ENCODE measurements around the gene ODAD3.
"Not testable (repeated sequence)": the region's sequence is repeated elsewhere in the genome, so short reads cannot be mapped to it uniquely, and the experiment has no call there.

The ODAD3 gene

DNA sequence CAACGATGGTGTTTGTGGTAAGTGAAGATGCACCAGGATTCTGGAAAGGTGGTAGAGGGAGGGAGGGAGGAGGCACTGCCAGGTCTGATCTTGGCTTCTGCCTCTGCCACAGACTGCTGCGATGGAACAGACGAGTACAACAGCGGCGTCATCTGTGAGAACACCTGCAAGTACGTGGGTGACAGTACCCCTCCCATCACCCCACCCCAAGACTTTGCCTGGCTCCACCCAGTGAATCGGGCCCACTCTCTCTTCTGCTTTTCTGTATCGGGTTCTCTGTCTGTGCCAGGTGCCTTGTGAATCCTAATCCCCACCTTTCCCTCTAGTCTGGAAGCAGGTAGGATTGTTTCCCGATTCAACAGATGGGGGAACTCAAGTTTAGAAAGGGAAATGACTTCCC lies 3.0 kb upstream of the ODAD3 start:
- no peak for DNase-seq (ENCODE audit: low read depth, low spot score)

DNA sequence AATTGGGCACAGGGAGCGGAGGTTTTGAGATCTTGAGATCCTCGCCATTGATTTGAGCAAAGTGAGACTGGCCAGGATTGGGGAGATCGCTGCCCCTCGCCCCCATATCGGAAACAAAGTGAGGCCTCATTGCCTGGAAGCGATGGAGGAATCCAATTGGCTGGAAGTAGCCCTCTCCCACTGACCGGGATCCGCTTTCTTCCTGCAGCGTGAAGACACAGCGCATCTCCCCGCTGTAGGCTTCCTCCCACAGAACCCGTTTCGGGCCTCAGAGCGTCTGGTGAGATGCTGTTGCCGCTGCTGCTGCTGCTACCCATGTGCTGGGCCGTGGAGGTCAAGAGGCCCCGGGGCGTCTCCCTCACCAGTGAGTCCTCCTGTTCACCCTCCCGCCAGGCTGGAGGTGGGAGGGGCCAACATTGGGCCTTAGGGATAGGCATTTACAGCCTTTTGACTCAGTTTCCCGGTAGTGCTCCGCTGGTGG lies 952 bp upstream of the ODAD3 start:
- no peak for DNase-seq (ENCODE audit: low read depth, low spot score)

DNA sequence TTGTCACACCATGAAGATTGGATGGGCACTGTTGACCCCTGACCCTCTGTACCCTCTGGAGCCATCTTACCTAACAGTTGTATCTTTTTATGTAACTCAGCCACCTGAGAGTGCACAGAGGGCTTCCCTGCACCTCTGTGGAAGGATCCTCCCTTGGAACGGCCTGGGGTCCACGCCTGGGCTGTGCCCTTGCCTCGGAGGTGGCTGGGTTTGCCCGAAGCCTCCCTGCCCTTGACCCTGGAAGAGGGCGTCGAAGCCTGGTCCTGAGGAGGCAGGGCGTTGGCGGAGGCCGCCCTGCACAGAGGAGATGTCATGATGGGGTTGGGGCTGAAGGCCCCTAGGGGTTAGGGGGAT lies 241 bp downstream of the ODAD3 start:
- DNase-seq (ENCODE audit: low read depth, low spot score) = no peak

DNA sequence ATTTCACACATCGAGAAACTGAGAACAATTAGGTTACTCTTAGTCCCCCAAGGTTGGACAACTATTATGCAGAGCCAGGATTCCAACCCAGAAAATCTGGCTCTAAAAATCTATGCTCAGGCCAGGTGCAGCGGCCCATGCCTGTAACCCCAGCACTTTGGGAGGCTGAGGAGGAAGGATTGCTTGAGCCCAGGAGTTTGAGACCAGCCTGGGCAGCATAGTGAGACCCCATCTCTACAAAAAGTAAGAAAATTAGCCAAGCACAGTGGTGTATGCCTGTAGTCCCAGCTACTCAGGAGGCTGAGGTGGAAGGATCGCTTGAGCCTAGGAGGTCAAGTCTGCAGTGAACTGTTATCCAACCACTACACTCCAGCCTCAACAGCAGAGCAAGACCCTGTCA lies 1.4 kb downstream of the ODAD3 start:
- not testable (repeated sequence) for DNase-seq (ENCODE audit: low read depth, low spot score)

DNA sequence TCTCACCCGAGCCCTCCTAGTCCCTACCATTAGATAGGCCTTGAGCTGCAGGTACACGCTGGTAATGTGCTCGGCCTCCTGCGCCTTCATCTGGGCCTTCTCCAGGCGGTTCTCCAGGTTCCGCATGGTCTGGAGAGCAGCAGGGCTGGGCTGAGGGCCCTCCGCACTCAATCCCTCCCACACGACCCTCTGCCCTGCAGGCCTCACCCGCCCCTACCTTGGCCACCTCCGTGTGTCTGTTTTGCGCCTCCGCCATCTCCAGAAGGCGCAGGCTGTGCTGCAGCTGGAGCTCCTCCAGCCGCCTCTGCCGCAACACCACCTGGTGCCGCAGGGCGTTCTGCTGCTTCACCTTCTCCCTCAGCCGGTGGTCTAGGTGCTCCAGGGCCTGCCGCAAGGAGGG lies 8.3 kb downstream of the ODAD3 start:
- DNase-seq (ENCODE audit: low read depth, low spot score) = no peak

DNA sequence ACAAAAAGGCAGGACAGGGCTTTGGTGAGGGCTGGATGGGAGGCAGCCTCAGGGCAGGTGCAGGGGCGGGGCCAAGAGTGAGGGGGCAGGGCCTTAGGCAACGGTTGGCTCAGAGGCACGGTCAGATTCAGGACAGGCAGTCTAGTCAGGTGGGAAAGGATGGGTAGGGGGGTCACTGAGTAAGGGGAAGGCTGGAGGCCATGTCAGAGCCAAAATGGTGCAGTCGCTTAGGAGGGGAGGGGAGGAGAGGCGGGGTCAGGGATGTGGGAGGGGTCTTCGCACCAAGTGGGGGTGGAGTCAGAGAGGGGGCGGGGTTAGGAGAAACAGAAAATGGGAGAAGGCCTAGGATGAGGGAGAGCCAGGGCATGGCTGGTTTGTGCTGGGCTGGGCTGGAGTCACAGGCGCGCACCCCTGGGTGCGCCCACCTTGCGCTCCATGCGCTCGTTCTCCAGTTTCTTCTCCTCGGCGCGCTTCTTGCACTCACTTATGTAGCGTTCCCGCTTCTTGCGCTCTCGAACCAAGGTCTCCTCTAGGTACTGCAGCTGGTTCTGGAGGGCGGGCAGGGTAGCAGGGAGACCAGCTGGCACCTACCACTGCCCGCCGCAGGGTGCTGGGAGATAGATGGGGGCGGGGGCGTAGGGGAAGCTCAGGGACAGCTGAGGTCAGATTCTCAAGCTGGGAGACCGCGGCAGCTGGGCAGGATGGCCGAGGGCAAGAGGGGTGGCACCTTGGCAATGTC lies 9.0 kb downstream of the ODAD3 start:
- DNase-seq (ENCODE audit: low read depth, low spot score) = no peak

DNA sequence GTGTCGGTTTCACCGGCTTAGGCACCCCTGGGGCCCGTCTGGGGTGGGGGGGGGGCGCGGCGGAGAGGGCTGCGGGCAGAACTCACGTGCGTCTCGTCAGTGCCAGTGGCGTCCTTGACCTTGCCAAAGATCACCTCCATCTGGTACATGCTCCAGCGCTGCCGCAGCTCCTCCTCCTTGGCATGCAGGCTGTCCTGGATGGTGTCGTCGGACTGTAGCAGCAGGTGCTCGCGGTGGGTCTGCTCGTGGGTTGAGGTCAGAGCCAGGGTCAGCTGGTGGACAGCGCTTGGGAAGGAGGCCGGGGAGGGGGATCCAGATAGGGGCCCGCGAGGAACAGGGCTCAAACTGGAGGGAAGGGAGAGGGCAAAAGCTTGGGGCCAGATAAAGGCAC lies 11.1 kb downstream of the ODAD3 start:
- DNase-seq (ENCODE audit: low read depth, low spot score) = no peak

DNA sequence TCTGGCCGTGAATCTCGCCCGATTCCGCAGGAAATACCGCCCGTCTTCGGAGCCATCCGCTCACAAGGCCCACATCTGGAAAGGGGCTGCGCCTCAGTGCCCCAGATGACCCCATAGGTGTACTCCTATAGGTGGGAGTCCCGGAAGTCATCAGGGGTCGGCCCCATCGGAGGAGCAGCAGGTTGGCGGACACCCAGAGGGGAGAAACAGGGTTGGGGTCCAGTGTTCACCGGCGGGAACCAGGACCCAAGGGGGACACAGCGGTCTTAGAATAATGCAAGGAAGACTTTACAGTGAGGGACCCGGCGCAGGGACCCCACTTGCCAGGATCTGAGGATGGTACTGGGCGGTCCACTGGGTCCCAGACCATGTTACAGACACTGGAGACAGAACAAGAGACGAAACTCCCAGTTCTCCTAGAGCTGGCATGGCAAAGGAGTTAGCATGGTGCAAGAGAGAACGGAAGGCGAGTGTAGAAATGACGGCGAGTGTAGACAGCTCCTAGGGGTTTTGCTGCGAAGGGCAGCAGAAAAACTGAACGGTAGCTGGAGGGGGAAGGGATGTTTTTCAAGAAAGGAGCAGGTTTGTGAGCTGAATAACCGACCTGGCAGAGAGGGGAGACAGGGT lies 11.6 kb downstream of the ODAD3 start:
- DNase-seq (ENCODE audit: low read depth, low spot score) = no peak

DNA sequence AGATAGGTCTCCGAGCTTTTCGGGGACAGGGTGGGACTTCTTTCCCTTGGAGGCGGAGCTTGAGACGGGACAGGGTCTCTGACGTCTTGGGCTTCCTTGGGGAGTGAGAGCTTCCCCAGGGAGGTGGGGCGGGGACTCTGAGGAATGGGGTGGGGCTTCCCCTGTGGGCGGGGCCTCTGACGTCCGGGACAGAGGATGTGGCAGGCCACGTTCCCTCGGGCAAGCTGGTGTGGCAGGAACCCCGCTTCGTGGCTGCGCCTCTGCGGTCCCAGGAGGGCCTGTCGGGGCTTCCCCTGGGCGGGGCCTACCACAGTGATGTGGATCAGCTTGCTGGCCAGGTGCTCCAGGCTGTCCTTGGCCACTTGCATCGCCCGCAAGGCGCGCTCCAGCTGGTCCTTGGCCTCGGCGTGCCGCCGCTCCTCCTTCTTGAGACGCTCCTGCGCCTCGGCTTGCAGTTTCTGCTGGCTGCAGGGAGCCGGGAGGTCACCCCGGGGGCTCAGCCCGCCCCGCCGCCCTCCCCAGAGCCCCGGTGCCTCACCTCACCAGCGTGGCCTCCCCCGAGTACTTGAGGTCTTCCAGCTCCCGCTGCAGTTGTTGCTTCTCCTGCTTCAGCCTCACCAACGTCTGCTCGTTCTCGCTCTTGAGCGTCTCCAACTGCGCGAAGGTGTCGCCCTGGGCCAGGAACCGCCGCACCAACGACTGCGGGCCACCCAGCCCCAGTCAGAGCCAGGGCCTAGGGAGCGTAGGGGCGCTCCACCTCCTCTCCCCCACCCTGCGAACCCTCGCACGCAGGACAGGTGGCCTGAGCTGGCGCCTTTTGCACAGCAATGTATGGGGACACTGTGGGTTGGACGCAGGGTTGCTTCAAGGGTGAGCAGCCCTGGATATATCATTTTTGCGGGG lies 12.5 kb downstream of the ODAD3 start:
- DNase-seq (ENCODE audit: low read depth, low spot score) = peak; percentile 20

DNA sequence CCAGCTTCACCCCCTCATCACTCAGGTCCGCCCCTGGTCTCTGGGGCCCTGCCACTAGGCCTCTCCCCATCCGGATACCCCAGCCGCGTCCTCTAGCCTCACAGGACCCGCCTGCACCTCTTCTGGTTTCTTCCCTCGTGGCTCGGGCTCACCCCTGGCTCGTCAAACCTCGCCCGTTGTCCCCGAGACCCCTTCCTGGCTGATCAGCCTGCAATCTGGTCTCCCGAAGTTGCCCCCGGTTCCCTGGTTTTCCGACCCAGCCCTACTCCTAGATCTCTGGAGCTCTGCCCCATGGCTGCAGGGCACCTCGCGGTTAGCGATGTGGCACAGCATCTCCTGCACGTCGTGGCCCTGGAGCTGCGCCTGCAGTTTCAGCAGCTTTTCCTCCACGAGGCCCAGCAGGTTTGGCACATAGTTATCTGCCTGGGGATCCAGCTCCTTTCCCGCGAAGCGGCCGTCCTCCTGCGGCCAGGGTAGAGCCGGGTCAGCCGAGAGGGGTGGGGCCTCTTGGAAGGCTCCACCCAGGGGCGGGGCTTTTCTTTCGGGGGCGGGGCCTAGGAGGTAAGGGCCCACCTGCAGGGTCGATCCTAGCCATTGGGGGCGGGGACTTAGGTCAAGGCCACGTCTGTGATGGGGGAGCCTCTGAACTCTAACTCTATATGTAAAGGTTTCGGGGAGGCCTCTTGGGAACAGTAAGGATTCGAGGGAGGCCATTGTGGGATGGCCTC lies 13.4 kb downstream of the ODAD3 start:
- no peak for DNase-seq (ENCODE audit: low read depth, low spot score)

DNA sequence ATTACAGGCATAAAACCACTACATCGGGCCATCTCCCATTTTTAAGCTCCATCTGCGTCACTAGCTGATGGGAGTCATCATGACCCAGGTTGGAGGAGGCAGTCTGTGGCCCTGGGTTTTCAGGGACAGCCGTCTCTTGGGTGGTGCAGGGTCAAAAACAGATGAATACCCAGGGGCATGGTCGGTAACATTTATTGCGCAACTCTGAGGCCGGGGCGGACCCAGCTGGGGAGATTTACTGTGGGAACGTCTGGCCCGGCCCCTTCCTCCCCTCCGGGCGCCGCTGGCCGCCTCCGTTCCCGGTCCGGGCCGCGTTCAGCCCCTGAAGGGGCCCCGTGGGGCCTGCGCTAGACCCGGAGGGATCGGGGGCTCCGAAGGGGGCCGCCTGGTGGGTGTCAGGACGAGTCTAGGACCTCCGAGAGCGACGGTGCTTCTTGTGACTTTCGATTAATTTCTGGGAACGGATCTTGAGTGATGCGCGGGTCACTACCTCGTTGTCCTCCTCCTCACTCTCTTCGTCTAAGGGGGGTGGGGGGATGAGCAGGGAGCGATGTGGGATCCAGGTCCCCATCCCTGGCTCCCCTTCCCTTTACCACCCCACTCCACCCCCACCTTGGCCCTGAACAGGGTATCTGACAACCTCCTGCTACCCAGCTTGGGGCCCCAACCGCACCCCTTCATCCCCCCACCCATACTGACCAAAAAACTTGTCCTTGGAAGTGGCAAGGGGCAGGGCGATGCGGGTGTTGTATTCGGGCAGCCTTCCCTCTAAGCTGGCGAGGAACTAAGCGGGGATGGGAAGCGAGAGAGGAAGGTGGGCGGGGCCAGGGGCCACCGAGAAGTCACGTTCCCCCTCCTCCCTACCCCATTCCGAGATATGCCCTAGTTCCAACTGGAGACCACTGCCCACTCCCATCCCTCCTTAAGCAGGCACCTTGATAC lies 14.2 kb downstream of the ODAD3 start:
- DNase-seq (ENCODE audit: low read depth, low spot score) = no peak

DNA sequence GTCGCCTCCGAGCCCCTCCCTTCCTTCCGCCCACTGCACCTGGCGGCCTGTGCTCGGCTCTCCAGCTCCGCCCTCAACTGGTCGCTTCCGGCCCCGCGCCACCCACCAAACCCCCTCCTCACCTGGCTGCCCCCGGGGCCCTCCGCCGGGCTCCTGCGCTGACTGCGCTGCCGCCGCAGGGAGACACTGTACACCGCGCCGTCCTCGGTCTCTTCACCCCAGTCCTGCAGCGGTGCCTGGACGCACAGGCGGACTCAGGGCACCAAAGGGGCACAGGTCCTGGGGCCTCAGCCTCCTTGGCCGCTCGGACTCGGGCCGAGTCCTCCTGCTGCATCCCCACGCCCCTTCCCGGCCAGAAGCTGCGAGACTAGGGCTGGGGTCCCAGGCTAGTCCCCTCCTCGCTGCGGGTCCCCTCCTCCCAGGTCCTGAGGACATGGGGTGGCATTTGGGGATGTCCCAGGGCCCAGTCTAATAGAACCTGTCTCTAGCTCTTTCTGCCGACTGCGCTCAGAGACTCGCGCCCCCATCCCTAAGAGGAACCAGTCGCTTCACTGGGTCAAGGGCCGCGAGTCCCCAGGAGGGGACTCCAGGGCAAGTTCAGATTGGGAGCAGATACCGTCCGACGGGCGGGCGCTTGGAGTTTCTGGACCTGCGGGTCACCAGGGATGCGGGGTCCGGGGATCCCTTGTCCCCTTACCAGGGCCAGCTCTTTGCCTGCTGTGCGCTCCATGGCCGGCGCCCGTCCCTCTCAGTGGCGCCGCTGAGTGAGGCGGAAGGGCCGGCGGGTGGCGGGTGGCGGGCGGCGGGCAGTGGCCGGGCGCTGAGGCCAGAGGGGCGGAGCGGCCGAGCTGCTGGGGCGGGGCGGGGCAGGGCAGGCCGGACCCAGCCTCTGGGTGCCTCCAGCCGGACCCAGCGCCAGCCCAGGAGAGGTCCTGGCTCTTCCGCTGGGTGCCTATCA lies 16.1 kb downstream of the ODAD3 start, which contains the start of gene RGL3:
Gene RGL3, minus strand, starts transcription at position 766 of the 958 bp plus-strand sequence. Its CDS starts 36 bp downstream, at position 730.
- DNase-seq (ENCODE audit: low read depth, low spot score) = no peak

DNA sequence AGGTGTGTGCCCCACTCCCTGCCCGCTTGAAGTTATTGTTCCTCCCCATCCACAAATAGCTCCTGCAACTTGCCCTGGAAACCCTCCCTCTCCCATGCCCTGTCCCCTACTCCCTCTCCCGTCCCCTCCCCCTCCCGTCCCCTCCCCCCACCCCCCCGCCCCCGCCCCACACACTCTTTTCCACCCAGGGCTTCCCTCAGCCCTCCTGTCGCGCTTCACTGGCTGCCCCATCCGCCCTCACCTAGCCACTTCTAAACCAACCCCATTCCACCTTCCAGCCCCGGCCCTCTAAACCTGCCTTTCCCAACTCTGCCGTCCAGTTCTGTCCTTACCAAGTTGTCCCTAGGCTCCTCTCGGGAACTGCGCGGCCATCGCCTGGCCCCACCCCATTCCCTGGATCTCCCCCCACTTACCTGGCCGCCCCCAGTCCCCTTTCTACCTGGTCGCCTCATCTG lies 16.8 kb downstream of the ODAD3 start:
- DNase-seq (ENCODE audit: low read depth, low spot score) = no peak

DNA sequence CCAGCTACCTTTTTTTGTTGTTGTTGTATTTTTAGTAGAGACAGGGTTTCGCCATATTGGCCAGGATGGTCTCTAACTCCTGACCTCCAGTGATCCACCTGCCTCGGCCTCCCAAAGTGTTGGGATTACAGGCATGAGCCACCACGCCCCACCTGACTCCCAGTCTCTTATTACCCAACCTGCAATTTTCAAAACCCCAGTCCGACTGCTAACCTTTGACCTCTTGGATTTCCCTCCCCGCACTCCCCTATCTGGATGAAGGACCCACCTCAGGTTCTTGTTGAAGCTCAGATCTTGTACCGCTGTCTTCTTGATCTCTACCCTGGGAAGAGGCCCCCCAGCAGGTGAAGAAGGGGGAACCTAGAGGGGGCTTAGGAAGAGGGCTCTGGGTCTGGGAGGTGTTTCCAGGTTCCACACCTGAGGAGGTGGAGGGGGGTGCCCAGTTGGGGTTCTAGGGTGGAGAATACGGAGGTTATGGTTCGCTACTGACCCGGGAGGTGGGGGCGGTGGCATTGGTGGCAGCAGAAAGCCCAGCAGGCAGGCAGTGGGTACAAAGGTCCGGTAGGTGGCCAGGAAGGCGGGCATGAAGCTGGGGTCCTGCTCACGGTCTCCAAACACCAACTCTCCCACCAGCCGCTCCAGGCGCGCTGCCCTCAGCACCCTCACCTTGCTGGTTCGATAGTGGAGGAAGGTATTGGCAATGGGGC lies 18.4 kb downstream of the ODAD3 start:
- no peak for DNase-seq (ENCODE audit: low read depth, low spot score)

DNA sequence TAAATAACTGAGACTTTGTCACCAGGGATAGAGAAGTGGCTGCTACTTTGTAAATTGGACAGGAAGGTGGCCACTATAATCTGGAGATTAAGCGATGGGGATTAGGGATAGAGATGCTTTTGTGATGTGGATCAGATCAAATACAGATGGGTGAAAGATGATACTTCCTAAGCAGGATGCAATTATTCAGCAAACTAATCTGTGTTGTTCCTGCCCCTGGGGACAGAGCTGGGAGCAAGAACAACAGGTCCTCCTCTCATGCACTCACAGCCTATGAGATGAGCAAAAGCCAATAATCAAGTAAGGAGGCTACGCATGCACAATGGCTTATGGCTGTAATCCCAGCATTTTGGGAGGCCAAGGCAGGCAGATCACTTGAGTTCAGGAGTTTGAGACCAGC lies 20.4 kb downstream of the ODAD3 start:
- no peak for DNase-seq (ENCODE audit: low read depth, low spot score)

DNA sequence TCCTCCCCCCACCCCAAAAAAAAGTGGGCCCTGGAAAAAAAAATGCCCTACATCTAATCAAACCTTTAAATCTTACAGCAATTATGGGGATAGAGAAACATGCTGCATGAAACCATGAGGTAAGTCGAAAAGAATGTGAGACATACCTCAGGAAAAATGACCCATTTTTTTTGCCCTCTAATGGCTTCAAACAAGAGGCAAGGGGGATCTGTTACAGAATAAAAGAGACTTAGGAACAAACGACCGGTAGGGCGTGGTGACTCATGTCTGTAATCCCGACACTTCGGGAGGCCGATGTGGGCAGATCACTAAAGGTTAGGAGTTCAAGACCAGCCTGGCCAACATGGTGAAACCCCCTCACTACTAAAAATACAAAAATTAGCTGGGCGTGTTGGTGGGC lies 24.2 kb downstream of the ODAD3 start:
- DNase-seq (ENCODE audit: low read depth, low spot score) = no peak

DNA sequence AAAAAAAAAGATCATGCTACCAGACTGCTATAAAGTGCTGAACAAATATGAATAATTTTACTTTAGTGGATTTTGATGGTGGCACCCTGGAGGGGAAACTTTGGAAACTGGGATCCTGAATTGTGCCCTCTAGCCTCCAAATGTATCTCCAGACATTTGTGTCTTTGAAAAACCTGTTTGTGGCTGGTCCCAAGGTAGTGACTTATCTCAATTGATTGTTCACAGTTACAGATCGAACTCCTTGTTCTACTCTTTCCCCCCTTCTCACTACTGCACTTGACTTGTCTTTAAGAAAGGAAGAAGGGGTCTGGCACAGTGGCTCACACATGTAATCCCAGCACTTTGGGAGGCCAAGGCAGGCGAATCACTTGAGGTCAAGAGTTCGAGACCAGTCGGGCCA lies 26.3 kb downstream of the ODAD3 start:
- no peak for DNase-seq (ENCODE audit: low read depth, low spot score)

DNA sequence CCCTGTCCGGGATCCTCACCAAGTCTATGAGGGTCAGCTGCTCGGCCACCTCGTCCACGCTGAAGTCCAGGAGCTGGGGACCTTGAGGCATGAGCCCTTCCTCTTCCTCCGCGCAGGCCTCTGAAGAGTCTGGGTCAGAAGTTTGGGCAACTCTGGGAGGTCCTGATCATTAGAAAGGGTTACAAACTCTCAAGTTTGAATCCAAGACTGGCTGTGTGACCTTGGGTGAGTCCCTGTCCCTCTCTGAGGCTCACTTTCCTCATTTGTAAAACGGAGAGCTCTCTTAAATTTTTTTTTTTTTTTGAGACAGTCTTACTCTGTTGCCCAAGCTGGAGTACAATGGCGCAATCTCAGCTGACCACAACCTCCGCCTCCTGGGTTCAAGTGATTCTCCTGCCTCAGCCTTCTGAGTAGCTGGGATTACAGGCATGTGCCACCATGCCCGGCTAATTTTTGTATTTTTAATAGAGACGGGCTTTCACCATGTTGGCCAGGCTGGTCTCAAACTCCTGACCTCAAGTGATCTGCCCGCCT lies 28.2 kb downstream of the ODAD3 start:
- DNase-seq (ENCODE audit: low read depth, low spot score) = not testable (repeated sequence)
